Fibroblast of lung (primary cell): Measurements from ENCODE around the gene SGSH. TPM values are rescaled to one million over a fixed set of nuclear protein-coding genes. Genes with fewer than 3 reads are reported as not detected.

Source experiments
- DNase-seq, 2 donors: peaks; one replicate each; pipeline versions ENCODE4 v3.0.0 to v3.0.0-alpha.2; 2010; ENCODE audit warnings: low read depth in 2 of 2
- H2AFZ ChIP-seq: 2 replicates; pipeline ENCODE4 v1.5.1; 2012; ENCODE audit warnings: low read length, control low read depth, inconsistent platforms
- H3K27ac ChIP-seq: 2 replicates; pipeline ENCODE4 v1.5.1; 2011; ENCODE audit warnings: low read length, control low read depth; ENCODE audit not compliant: insufficient read depth
- H3K27me3 ChIP-seq: 2 replicates; pipeline ENCODE4 v1.5.1; 2011; ENCODE audit warnings: mild to moderate bottlenecking, low read length; ENCODE audit not compliant: control insufficient read depth, insufficient read depth
- H3K36me3 ChIP-seq: 2 replicates; pipeline ENCODE4 v1.5.1; 2011; ENCODE audit warnings: low read length; ENCODE audit not compliant: control insufficient read depth, insufficient read depth
- H3K4me1 ChIP-seq: 2 replicates; pipeline ENCODE4 v1.5.1; 2011; ENCODE audit warnings: low read length; ENCODE audit not compliant: control insufficient read depth, insufficient read depth; ENCODE audit errors: extremely low read depth
- H3K4me2 ChIP-seq: 2 replicates; pipeline ENCODE4 v1.5.1; 2011; ENCODE audit warnings: low read length, control low read depth; ENCODE audit not compliant: insufficient read depth; ENCODE audit errors: extremely low read depth
- H3K4me3 ChIP-seq, 4 experiments: fragments of 200-600 bp in 1 of 4; sonication (generic) in 1 of 4; replicated peaks in 1 of 4; 2 replicates each; pipeline ENCODE4 v1.5.1; 2011 to 2016; ENCODE audit warnings: low read length in 4 of 4, low read depth in 3 of 4, mild to moderate bottlenecking in 3 of 4, control low read depth in 2 of 4, inconsistent platforms in 1 of 4, mixed read lengths in 1 of 4; ENCODE audit not compliant: insufficient read depth in 1 of 4; ENCODE audit errors: control extremely low read depth in 1 of 4
- H3K79me2 ChIP-seq: 2 replicates; pipeline ENCODE4 v1.5.1; 2012; ENCODE audit warnings: mild to moderate bottlenecking, low read length, inconsistent platforms; ENCODE audit not compliant: control insufficient read depth, insufficient read depth
- H3K9ac ChIP-seq: 2 replicates; pipeline ENCODE4 v1.5.1; 2011; ENCODE audit warnings: mild to moderate bottlenecking, low read length, control low read depth; ENCODE audit not compliant: insufficient read depth
- H3K9me3 ChIP-seq: 2 replicates; pipeline ENCODE4 v1.5.1; 2012; ENCODE audit warnings: low read depth, low read length; ENCODE audit not compliant: control insufficient read depth, insufficient read depth
- H4K20me1 ChIP-seq: 2 replicates; pipeline ENCODE4 v1.5.1; 2011; ENCODE audit warnings: low read length; ENCODE audit not compliant: control insufficient read depth, insufficient read depth; ENCODE audit errors: extremely low read depth
- CTCF ChIP-seq, 2 donors: IDR thresholded peaks in 1 of 2; conservative IDR thresholded peaks in 1 of 2; 1 replicate in 1 of 2; 2 replicates in 1 of 2; pipeline ENCODE4 v1.5.1; 2011 to 2012; ENCODE audit warnings: low read length in 2 of 2, control low read depth in 1 of 2, inconsistent platforms in 1 of 2, low read depth in 1 of 2, mild to moderate bottlenecking in 1 of 2
- EZH2 ChIP-seq: IDR thresholded peaks from 2 replicates; pipeline ENCODE4 v1.5.1; 2012; ENCODE audit warnings: low read length, control low read depth, mild to moderate bottlenecking; ENCODE audit errors: missing control alignments
- polyA plus RNA-seq, 2 donors: library from polyadenylated mRNA; depleted of rRNA in 1 of 2; stranded (reverse) in 1 of 2; unstranded in 1 of 2; fragments of >200 nt; gene quantifications; 2 replicates each; pipeline ENCODE4 v1.2.1, GENCODE V29; 2011 to 2012; ENCODE audit warnings: missing spikeins in 1 of 2
- total RNA-seq: library from RNA; depleted of rRNA; stranded (reverse); fragments of >200 nt; gene quantifications from 2 replicates; pipeline ENCODE4 v1.2.1, GENCODE V29; 2014

The SGSH gene
- total and polyA plus RNA-seq, 2 donors (not counting 1 experiment from before 2014, with no cell fraction given), result 26.9 to 57.2 TPM

DNA sequence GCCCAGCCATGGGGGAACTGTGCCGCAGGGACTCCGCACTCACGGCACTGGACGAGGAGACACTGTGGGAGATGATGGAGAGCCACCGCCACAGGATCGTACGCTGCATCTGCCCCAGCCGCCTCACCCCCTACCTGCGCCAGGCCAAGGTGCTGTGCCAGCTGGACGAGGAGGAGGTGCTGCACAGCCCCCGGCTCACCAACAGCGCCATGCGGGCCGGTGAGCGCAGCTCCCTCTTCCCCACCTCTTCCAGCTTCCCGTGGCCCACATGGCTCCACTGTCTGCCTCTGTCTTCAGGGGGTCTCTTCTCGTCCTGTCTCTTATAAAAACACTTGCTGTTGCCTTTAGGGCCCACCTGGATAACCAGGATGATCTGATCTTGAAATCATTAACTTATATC, 38.7 kb downstream of the SGSH start:
- TF ChIP-seq EZH2 (no peak), CTCF (conservative IDR thresholded peaks at IDR 0.05 in 1 of 2, IDR thresholded peaks at IDR 0.05 in 1 of 2; ENCODE audit: low read depth in 1 of 2, low read length in 2 of 2) (no peak)
- no peak overlapping the region for H3K9ac ChIP-seq
- H3K4me2 ChIP-seq, result no peak overlapping the region
- H3K27ac ChIP-seq, result no peak overlapping the region
- no peaks in the 10 kb centered on the region for H3K36me3 ChIP-seq
- DNase-seq, result no peak
- H4K20me1 ChIP-seq, result no peaks in the 10 kb centered on the region
- H3K4me3 ChIP-seq, result no peak overlapping the region
- no peaks in the 10 kb centered on the region for H3K4me1 ChIP-seq
- no peaks in the 10 kb centered on the region for H3K79me2 ChIP-seq
- H3K27me3 ChIP-seq, result no peaks in the 10 kb centered on the region
- H2AFZ ChIP-seq, result no peak overlapping the region
- H3K9me3 ChIP-seq, result no peaks in the 10 kb centered on the region

GRCh38 chr17:80180192-80180591, 39.9 kb downstream of the SGSH start:
- Histone ChIP-seq H3K4me3 (no peak overlapping the region), H3K9ac (no peak overlapping the region), H3K27ac (no peak overlapping the region), H2AFZ (no peak overlapping the region), H3K4me2 (no peak overlapping the region), H3K36me3 (no peaks in the 10 kb centered on the region), H3K4me1 (no peaks in the 10 kb centered on the region), H3K79me2 (no peaks in the 10 kb centered on the region), H4K20me1 (no peaks in the 10 kb centered on the region), H3K27me3 (no peaks in the 10 kb centered on the region), H3K9me3 (no peaks in the 10 kb centered on the region)
- DNase-seq, result no peak
- TF ChIP-seq EZH2, result no peak

DNA sequence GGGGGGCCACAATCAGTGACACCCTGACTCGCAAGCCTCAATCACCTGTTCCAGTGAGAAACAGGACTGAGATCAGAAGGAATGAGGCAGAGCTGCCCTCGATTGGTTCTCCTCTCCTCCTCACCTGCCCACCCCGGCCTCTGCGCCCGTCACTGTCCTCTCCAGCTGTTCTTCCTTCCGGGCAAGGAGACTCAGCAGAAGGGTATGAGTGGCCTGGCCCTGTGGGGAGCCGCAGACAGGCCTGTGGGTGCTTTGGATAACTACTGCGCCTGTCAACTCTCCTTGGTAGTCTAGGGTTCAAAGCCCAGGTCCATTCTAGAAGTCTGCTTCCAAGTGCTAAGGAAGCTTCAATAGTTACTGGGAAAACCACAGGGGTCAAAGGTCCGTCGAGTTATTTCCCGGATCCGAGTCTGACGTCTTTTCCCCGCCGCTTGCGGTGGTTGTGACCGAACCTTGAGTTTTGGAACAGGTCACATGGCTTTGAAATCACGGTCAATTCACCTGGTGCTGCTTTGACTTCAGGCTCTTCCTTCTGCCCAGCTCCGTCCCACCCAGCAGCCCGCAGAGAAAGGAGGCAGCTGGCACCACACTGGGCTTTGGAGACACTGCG, 42.0 kb downstream of the SGSH start:
- H2AFZ ChIP-seq, result no peak overlapping the region
- H3K9ac ChIP-seq, result no peak overlapping the region
- H3K4me2 ChIP-seq, result no peak overlapping the region
- H3K9me3 ChIP-seq, result no peaks in the 10 kb centered on the region
- H3K36me3 ChIP-seq, result no peaks in the 10 kb centered on the region
- H3K4me3 ChIP-seq, result no peak overlapping the region
- H3K4me1 ChIP-seq, result no peaks in the 10 kb centered on the region
- no peaks in the 10 kb centered on the region for H3K79me2 ChIP-seq
- no peak for DNase-seq
- H3K27me3 ChIP-seq, result no peaks in the 10 kb centered on the region
- H3K27ac ChIP-seq, result no peak overlapping the region
- no peaks in the 10 kb centered on the region for H4K20me1 ChIP-seq
- TF ChIP-seq CTCF (conservative IDR thresholded peaks at IDR 0.05 in 1 of 2, IDR thresholded peaks at IDR 0.05 in 1 of 2; ENCODE audit: low read depth in 1 of 2, low read length in 2 of 2) (no peak), EZH2 (no peak)
